ENCODE measurements around the gene RESP18. TPM values are rescaled to one million over a fixed set of nuclear protein-coding genes. Genes with fewer than 3 reads are reported as not detected.

RESP18 gene
- total RNA-seq, result not detected in 2 replicates

DNA sequence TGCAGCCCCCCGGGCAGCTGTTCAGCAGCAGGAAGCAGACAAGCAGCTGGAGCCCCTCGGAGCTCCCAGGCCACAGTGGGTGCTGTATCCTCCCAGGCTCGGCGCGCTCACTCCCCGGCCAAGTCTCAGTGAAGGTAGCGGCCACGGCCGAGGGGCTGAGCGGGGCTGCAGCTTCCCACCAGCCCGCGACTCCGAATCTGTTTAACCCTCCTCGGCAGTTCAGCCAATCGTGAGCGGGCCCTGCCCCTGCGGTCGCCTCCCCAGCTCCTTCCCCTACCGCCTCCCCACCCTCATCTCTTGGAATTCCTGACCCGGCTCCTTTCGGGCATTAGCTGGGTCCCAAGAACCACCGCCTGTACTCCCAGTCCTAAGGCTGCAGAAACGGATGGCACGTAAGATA is at the start of gene RESP18:
Gene RESP18 (minus strand): TSS at position 203 of the 400 bp plus-strand sequence.
- intact Hi-C loops (cut with micrococcal nuclease), result no loop called here

GRCh38 chr2:219381448-219381847 is 48.9 kb upstream of the RESP18 start:
- intact Hi-C loops (cut with micrococcal nuclease), result no loop called here

GRCh38 chr2:219380926-219381325 is 48.4 kb upstream of the RESP18 start:
- intact Hi-C loops (cut with micrococcal nuclease), result no loop called here

DNA sequence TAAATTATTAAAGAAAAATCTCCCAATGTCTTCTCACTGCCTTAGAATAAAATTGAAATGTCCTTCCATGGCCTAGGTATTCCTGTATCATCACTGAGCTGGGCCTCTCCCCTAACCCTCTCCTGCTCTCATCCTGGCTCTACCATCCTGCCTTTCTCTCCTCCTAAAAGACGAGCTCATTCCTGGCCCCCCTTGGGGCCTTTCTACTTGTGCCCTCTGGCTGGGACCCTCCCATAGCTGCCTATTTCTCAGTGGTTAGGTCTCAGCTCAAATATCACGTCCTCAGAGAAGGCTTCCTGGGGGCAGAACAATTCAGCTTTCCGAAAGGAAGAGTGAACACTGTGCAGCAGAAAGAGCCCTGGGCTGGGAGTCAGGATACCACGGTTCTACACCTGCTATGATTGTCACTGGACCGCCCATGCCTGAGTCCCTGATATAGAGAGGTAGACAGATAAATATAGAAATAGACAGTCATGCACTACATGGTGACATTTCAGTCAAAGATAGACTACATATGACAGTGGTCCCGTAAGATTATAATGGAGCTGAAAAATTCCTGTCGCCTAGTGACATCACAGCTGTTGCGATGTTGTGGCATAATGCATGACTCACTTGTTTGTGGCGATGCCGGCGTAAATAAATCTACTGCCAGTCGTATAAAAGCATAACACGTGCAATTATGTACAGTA is 45.8 kb upstream of the RESP18 start:
- intact Hi-C loops (cut with micrococcal nuclease), result no loop called here

- intact Hi-C loops (cut with micrococcal nuclease), result no loop called here
Observed at GRCh38 chr2:219369447-219369861, 36.9 kb upstream of the RESP18 start.

DNA sequence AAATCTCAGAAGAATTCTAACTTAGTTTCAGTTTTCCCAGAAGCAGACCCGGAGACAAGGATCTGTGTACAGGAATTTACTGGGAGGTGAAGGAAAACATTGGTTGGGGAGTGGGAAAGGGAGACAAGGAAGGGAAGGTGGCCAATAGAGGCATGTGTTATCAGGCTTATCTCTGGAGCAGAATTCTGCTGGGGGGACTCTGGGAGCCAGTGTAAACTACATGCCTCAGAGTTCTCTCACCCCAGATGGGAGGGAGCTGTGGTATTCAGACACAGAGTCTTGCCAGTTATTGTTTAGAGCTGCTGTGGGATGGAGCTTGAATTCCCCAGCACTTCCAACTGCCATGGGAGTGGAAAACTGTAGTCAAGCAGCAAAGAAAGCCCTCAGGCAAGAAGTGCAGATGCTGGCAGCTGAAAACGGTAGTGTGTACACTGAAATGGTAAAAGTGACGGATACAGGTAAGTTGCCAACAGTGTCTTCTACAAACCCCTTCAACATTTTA is 36.2 kb upstream of the RESP18 start:
- intact Hi-C loops (cut with micrococcal nuclease), result no loop called here

DNA sequence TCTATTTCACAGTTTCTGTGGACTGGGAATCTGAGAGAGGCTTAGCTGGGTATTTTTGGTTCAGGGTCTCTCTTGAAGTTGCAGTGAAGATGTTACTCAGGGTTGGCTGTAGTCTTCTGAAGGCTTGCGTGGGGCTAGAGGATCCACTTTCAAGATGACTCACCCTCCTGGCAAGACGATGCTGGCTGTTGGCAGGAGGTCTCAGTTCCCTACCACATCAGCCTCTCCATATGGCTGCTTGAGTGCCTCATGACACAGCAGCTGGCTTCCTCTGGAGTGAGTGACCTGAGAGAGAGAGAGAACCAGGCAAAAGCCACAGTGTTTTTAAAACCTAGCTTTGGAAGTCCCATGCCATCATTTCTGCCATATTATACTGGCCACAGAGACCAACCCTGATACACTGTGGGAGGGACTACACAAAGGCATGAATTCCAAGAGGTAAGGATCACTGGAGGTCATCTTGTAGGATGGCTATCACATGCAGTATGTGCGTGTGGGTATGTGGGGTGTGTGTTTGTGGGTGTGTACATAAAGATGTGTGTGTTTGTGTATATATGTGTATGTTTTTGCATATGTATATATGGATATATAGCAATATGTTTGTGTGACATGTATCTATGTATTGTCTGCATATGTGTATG is 30.1 kb upstream of the RESP18 start:
- intact Hi-C loops (cut with micrococcal nuclease), result no loop called here

DNA sequence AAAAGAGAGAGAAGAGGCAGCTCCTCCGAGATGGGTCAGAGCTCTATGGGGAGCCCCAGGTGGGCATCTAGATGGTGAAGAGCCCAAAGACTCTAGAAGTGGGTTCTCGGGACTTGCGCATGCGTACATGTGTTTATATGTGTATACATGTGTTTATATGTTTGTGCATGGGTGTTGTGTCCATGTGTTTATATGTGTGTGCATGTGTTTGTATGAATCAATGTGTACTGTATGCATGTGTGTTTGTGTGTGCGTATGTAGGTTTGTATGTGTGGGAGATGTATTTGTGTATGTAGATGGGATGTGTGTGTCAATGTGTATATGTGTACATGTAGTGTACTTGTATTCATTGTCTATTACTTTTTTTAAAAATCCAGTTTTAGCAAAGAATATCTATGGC is 29.5 kb upstream of the RESP18 start:
- intact Hi-C loops (cut with micrococcal nuclease), result no loop called here

DNA sequence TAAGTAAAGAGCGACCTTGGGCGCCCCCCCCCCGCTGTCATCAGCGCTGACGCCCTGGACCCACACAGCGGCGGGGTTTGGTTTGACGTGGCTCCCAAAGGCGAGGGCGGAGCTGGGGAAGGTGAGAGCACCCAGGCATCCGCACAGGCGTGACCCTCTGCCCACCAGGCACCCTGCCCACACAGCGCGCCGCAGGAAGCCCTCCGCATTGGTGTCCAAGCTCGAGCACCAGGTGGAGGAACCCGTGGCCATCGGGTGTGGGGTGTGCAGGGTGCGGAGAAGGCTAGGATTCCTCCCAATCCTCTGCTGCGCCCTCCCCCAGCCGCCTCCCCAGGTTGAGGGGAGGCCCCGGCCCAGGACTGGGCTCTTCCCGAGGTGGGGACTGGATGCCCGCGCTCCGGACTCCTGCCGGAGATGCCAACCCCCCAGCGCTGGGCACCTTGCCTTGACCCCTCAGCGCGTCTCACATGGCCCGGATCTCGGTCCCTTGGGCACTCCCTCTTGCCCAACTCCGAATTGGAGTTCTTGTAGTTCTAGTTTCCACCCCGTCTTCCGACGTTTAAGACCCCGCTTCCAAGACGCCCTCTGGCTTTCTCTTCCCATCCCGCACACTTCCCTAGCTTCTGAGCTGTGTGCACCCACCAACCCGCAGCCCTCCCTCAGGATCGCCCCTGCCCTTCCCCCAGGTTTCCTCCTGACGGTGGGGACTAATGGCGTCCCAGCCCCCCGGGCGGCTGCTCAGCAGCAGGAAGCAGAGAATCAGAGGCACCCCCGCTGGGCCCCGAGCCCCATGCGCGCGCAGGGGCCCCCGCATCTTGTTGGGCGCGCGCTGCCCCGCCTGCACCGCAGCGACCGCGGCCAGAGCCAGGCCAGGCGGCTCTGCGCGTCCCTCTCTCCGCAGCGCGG is 25.9 kb upstream of the RESP18 start:
- intact Hi-C loops (cut with micrococcal nuclease), result no loop called here

DNA sequence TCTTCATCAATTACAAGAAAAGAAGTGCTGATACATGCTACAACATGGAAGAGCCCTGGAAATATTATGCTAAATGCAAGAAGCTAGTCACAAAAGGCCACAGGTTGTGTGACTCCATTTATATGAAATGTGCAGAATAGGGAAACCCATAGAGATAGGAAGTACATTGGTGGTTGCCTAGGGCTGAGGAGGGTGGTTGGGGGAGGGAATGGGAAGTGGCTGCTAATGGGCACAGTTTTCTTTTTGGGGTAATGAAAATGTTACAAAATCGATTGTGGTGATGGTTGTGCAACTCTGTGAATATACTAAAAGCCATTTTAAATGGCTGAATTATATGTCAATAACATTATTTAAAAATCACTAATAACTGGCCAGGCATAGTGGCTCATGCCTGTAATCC is 24.3 kb upstream of the RESP18 start:
- intact Hi-C loops (cut with micrococcal nuclease), result no loop called here

- intact Hi-C loops (cut with micrococcal nuclease), result no loop called here
Observed at GRCh38 chr2:219354582-219354981, 22.0 kb upstream of the RESP18 start.

DNA sequence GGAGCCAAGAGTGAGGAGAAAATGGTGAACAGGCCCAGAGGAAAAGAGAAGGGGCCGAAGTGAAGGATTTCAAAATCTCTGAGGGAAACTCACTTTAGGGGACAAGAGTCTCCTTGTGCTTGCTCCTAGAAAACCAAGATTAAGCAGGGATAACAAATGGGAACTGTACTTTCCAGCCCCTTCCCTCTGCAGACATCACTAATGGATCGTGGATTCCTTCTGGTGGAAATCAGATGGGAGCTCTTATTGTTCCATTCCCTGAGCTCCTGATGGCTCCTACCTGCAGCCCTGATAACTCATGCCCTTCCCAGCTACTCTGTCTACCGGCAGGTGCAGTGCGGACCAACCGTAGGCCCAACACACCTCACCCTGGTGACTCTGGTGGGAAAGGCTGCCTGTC is 20.6 kb upstream of the RESP18 start:
- intact Hi-C loops (cut with micrococcal nuclease), result loop anchor here (2.0 kb wide), 1 partner anchor 192 kb away; the partner anchor contains the start of gene NHEJ1

DNA sequence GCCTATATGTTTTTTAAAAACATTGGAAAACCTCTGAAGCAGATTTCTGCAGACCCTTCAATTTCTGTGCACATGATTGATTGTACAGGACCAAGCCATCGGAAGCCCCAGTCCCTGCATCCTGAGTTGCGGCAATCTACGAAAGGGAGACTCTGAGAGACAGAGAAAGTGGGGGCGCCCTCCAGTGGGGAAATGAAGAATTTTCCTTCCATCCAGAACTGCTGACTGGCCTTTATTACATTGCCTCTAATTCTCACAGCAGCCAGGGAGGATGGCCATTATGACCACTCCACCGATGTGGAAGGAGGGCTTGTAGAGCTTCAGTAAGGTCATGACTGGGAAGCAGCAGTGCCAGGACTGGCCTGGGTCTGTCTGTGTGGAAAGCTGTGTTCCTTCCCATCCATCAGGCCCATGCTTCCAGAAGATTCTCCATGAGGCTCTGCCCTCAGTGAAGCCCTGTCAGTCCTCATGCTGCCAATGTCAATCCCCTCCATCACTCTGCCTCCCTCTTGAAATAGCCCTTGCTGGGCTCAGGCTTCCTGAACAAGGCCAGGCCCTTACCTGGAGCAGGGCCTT is 20.0 kb upstream of the RESP18 start:
- intact Hi-C loops (cut with micrococcal nuclease), result loop anchor here (2.0 kb wide), 1 partner anchor 192 kb away; the partner anchor contains the start of gene NHEJ1

- intact Hi-C loops (cut with micrococcal nuclease), result no loop called here
Observed at GRCh38 chr2:219350710-219351221, 18.2 kb upstream of the RESP18 start.

DNA sequence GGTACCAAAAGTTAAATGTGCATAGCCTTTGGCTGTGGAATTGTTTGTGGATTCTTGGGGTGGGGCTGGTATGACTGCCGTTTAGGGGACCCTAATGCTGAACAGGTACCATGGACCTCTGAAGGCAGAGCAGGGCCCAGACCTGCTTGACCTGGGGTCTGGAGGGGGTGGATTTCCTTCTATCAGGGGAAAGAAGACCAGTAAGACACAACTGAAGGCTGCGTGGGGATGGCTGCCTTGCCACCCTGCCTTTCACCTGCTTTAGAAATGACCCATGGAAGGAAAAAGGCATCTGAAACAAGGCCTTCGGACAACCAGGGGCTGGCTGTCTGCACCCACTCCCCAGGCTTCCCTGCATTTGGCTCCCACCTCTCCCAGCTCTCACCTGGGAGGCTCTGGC is 17.7 kb upstream of the RESP18 start:
- intact Hi-C loops (cut with micrococcal nuclease), result no loop called here

- intact Hi-C loops (cut with micrococcal nuclease), result no loop called here
Observed at GRCh38 chr2:219344751-219345430, 12.3 kb upstream of the RESP18 start.

DNA sequence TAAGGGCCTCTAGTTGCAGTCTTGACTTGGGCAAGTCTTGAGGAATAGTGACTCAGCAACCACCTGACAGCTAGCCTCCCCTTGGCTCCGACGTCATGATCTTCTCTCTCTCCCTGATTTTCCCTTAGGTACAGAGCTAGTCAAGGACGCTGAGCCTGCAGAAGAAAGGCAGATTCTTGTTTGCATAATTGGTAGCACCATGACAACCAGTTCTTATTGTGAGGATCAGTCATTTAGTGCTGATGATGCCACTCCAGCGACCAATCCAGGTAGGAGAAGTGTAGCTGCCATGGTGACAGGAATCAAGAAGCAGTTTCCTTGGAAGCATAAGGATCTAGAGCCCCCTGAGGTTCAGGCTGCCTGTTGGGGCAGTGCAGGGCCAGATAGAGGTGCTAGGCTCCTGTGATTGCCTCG is 2.8 kb upstream of the RESP18 start:
- intact Hi-C loops (cut with micrococcal nuclease), result no loop called here

GRCh38 chr2:219334076-219334475 is 1.5 kb upstream of the RESP18 start:
- intact Hi-C loops (cut with micrococcal nuclease), result no loop called here

- intact Hi-C loops (cut with micrococcal nuclease), result no loop called here
Observed at GRCh38 chr2:219331560-219332213, 857 bp downstream of the RESP18 start.

GRCh38 chr2:219327719-219328118 is 4.8 kb downstream of the RESP18 start:
- intact Hi-C loops (cut with micrococcal nuclease), result no loop called here
